ENCODE results near the gene BCR. TPM values are rescaled to one million over a fixed set of nuclear protein-coding genes. Genes with fewer than 3 reads are reported as not detected.

The BCR gene
- total RNA-seq, 1 donor from 2014 or later: 29.0 TPM

DNA sequence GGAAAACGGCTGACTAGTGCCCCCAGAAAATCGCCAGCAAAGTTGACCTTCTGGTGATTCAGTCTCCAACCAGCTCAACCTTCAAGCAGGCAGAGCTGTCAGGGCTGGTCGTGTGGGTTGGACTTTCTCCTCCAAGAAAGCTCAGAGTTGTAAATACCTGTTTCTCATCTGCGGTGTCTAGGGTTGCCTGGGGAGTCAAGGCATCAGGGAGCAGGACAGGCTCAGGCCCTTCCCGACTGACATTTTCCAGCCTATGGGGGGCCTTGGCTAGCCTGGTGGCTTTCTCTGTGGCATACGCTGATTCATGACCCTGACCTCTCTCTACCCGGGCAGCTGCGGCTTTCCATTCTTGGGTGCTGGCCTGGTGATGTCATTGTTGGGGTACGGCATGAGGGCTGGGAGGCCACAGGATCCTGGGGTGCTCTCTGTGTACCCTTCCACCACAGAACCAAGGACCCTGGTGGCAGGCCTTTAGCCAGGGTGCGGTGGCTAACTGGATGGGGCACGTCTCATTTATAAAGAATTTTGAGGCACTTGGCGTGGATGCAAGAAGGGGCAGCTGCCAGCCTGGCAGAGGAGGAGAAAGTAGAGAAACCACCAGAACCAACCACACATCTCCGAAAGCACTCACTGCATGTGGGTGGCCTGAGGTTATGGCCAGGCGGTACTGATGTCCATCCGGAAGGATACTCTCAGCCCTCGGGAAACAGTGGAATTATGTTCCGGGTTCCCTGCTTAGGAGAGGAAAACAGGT lies 64.9 kb downstream of the BCR start:
- intact Hi-C loops (cut with DNase I): no loop called here
- no peak for ATAC-seq
- DNase-seq (ENCODE audit: missing footprints): no peak

DNA sequence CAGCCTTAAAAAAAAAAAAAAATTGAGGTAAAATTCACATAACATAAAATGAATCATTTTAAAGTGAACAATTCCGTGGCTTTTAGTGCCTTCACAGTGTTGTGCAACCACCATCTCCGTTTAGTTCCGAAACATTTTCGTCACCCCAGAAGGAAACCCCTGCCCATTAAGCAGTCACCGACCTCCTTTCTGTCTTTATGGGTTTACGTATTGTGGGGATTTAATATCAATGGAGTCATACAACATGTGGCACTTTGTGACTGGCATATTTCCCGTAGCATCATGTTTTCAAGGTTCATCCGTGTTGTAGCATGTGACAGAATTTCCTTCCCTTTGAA lies 65.5 kb downstream of the BCR start:
- ATAC-seq (no peak), DNase-seq (ENCODE audit: missing footprints) (no peak)
- intact Hi-C loops (cut with DNase I): no loop called here

DNA sequence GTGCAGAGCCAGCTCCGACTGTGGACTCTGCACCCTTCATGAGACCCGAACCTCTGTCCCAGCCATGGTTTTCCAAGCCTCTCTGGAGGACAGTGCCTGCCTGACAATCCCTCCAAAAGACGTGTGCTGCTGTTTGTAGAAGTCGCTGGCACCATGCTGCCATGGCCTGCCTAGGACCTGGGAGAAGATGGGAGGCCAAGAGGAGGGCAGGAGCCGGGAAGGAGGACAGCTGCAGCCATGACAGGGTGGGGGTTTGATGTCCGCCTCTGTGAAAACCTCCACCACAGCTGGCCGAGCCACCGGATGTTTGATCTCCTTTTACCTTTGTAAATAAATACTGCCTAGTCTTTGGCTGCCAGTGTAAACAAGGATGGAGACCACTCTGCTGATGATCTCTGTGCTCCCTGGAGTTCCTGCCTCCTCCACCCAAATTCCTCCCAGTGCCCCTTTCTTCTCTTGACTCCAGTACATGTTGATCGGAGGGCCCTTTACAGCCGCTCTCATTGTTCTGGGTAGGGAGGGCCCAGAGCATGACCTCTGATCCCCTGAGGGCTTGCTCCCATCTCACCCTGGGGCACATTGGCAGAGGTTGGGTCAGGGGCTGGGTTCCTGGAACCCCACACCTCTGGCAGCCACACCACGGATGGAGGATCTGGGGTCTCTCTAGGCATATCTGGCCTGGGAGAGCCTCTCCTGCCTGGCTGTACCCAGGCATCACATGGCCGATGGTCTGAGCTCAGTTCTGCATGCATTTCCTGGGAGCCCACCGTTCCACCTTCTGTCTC lies 66.9 kb downstream of the BCR start:
- no peak for DNase-seq (ENCODE audit: missing footprints)
- ATAC-seq: no peak
- intact Hi-C loops (cut with DNase I): no loop called here

- DNase-seq (ENCODE audit: missing footprints): no peak
- peak; percentile 26 for ATAC-seq
- intact Hi-C loops (cut with DNase I): no loop called here
Measured at GRCh38 chr22:23248583-23248982, 68.3 kb downstream of the BCR start.

- ATAC-seq (no peak), DNase-seq (ENCODE audit: missing footprints) (no peak)
- intact Hi-C loops (cut with DNase I): no loop called here
Measured at GRCh38 chr22:23250056-23250784, 69.9 kb downstream of the BCR start.

- DNase-seq (ENCODE audit: missing footprints): no peak
- ATAC-seq: no peak
- intact Hi-C loops (cut with DNase I): no loop called here
Measured at GRCh38 chr22:23250785-23251363, 70.6 kb downstream of the BCR start.

DNA sequence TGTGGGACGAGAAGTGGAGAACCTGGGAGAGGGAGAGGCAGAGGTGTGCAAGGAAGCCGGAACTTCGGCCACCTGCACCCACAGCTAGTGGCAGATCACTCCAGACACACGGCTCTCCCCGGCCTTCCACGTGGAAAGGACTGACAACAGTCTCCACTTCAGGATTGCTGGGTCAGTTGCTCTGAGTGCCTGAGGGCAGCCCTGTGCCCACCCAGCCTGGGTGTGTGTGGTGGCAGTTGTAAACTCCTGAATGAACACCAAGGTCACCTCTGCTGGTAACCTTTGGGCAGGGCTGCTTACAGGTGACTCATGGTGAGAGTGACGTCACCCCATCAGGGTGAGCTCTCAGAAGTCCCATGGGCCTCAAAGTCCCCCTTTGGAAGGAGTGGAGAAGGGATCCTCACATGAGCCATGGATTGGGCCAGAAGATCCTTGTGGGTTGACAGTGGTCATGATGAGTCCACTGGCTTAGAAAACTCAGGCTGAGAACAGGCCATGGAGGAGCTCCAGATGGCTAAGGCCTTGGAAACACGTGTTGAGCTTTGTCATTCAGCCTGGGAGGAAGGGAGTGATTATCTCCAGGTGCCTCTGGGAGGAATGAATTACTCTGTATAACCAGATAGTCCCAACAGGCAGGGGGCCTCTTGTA lies 71.3 kb downstream of the BCR start:
- intact Hi-C loops (cut with DNase I): no loop called here
- DNase-seq (ENCODE audit: missing footprints): no peak
- ATAC-seq: no peak

- peak; percentile 62 for DNase-seq (ENCODE audit: missing footprints)
- intact Hi-C loops (cut with DNase I): no loop called here
Measured at GRCh38 chr22:23253475-23254055, 73.3 kb downstream of the BCR start.

GRCh38 chr22:23255506-23256170 lies 75.3 kb downstream of the BCR start:
- intact Hi-C loops (cut with DNase I): no loop called here
- ATAC-seq (no peak), DNase-seq (ENCODE audit: missing footprints) (no peak)

More at GRCh38 chr22:23253475-23254055, 73.3 kb downstream of the BCR start:
- no peak for ATAC-seq

GRCh38 chr22:23256171-23256932 lies 76.0 kb downstream of the BCR start:
- DNase-seq (ENCODE audit: missing footprints) (no peak), ATAC-seq (no peak)
- intact Hi-C loops (cut with DNase I): no loop called here

DNA sequence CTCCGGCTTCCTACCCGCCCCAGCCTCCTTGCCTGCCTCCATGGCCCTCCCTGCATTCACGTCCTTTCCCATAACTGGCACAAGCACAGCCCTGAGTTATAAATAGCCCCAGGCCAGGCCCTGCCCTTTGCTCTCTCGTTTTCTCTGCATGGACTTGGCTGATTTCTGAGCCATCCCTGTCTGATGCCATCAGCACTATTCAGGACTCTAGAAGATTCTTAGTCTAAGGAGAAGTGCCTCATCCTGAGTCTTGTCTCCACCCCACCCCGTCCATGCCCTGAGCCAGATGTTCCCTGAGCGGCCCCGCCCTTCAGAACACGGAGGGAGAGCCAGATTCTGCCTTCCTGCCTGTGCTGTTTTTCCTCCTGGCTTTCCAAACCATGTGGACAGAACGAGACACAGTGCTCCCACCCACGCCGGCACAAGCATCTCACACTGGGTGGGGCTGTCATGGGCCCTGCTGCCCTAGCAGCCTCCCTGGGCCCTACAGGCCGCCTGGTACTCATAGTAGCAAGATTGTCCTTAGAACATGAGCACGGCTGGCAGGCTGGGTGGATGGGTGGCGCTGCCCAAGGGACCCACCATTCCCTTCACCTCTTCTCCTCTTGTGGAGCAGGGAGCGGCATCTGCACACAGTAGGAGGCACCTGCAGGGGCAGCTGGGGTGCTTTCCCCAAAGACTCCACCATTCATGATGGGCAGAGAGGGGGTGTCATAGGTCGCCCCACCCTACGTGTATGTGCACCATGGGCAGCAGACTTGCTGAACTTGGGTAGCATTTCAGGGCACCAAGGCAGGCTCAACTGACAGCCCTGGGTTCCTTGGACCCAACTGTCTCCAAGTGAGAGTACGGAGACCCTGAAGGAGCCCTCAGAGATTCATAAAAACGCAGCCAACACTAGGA lies 76.9 kb downstream of the BCR start:
- ATAC-seq (peak; percentile 86), DNase-seq (ENCODE audit: missing footprints) (peak; percentile 80)
- intact Hi-C loops (cut with DNase I): no loop called here

DNA sequence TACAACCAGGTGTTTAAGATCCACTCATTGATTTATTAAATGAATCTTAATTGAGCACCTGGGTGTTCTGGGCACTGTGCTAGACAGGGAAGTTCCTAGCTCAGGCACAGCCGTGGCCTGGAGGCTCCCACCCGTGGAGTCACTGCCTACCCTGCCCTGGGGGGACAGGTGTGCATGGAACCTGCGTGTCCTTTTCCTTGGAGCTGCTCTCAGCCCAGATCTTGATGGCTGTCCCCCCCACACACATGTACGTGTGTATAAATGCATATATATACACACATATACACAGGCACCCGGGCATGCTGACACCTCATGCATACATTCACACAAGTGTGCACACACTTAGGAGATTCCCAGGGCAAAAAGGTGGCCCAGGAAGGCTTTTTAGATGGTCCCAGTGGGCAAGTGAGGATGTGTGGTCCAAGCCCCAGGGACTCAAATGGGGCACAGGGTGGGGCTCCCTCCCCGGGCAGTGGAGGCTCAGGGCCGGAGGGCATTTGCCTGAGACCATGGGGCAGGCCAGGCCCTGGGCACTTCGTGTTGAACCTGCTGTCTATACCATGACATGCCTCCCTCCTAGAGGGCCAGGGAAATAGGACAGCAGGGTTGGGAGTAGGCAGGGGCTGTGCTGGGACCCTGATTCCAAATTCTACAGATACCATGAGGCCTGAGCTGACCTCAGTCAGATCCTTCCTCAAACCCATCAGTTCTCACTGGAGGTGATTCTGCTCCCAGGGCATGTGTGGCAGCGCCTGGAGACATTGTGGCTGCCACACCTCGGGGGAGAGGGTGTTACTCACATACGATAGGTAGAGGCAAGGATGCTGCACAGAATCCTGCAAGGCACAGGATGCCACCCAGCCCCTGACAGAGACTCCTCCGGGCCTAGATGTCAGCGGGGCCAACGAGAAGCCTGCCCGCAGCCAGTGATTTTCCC lies 77.8 kb downstream of the BCR start:
- no peak for DNase-seq (ENCODE audit: missing footprints)
- intact Hi-C loops (cut with DNase I): no loop called here
- ATAC-seq: no peak

DNA sequence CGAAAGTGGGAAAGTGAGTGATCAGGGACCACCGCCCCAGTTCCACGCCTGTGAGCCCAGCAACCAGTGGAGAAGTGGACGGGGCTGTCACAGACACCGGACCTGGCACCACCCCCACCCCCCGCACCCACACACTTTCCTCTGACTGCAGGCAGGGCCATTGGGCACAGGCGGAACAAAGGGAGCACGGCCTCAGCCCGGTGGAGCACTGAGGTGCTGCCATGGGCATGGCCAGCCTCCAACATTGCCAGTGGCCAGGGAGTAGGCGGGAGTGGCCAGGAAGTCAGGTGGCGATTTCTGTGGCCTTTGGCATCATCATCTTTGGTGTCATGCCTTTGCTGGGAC lies 78.5 kb downstream of the BCR start:
- intact Hi-C loops (cut with DNase I): no loop called here
- DNase-seq (ENCODE audit: missing footprints): no peak
- ATAC-seq: no peak

DNA sequence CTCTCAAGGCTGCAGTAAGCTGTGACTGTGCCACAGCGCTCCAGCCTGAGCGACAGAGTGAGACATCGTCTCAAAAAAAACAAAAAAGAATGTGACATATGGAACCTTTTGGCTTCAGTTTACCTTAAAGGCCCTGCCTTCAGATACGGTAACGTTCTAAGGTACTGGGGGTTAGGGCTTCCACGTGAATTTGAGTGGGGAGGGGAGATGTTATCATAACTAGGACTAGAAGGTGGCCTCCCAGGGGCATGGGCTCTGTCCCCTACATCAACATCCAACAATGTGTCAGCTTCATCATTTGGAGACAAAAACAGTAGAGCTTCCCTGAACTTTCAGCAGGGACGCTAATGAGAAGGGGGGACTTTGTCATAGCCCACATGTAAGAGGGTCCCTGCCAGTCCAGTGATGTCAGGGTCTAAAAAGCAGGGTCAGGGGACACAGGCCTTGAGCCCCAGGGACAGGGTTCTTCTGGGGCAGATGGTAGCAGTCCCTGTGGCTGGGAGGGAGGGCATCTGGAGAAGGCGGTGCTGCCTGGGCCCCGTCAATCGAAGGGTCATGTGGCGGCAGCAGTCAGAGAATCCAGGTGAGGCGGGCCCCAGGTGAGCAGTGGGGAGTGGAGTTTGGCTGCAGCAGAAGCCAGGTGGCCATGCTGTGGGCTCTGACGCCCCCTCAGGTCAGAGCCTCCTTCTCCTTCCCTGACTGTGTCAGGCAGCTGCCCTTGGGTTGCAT lies 79.8 kb downstream of the BCR start:
- intact Hi-C loops (cut with DNase I): no loop called here
- ATAC-seq (no peak), DNase-seq (ENCODE audit: missing footprints) (no peak)

All from Right ventricle myocardium inferior (tissue), 1 donor.